Fibroblast of mammary gland (primary cell): Measurements from ENCODE around the gene BTBD16.

Source experiments
- DNase-seq: peaks from one replicate; pipeline ENCODE4 v3.0.0-alpha.2; 2010; ENCODE audit warnings: low read depth
- H3K4me3 ChIP-seq: 2 replicates; pipeline ENCODE4 v1.5.1; 2011; ENCODE audit warnings: low read depth, mild to moderate bottlenecking, low read length, moderate library complexity; ENCODE audit not compliant: control insufficient read depth
- CTCF ChIP-seq: conservative IDR thresholded peaks from 2 replicates; pipeline ENCODE4 v1.5.1; 2011; ENCODE audit warnings: low read depth, low read length, inconsistent platforms; ENCODE audit not compliant: control insufficient read depth, insufficient read depth

BTBD16 gene

DNA sequence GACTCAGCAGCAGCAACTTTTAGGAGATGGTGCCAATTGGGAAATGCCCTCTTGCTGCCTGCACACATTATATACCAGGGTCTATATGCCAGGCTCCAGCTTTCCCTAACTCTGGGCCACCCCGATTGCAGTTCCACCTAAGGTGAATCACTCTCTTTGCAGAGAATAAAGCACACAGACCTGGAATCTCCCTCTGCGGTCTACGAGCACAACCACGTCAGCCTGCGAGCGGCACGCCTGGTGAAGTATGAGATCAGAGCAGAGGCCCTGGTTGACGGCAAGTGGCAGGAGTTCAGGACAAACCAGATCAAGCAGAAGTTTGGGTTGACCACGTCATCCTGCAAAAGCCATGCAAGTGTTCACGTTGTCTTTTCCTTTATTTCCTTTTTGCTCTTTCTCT lies 65.2 kb downstream of the BTBD16 start:
- no peak for DNase-seq
- TF ChIP-seq CTCF: no peak

GRCh38 chr10:122336961-122337360 lies 65.9 kb downstream of the BTBD16 start:
- DNase-seq: no peak
- no peak overlapping the region for H3K4me3 ChIP-seq
- TF ChIP-seq CTCF: no peak

More for the DNA sequence above, 65.2 kb downstream of the BTBD16 start:
- no peak overlapping the region for H3K4me3 ChIP-seq

GRCh38 chr10:122338609-122339441 lies 67.7 kb downstream of the BTBD16 start:
- DNase-seq: no peak
- no peak for TF ChIP-seq CTCF
- H3K4me3 ChIP-seq: no peak overlapping the region

GRCh38 chr10:122341141-122341810 lies 70.2 kb downstream of the BTBD16 start:
- DNase-seq: peak; percentile 11
- no peak overlapping the region for H3K4me3 ChIP-seq
- no peak for TF ChIP-seq CTCF

DNA sequence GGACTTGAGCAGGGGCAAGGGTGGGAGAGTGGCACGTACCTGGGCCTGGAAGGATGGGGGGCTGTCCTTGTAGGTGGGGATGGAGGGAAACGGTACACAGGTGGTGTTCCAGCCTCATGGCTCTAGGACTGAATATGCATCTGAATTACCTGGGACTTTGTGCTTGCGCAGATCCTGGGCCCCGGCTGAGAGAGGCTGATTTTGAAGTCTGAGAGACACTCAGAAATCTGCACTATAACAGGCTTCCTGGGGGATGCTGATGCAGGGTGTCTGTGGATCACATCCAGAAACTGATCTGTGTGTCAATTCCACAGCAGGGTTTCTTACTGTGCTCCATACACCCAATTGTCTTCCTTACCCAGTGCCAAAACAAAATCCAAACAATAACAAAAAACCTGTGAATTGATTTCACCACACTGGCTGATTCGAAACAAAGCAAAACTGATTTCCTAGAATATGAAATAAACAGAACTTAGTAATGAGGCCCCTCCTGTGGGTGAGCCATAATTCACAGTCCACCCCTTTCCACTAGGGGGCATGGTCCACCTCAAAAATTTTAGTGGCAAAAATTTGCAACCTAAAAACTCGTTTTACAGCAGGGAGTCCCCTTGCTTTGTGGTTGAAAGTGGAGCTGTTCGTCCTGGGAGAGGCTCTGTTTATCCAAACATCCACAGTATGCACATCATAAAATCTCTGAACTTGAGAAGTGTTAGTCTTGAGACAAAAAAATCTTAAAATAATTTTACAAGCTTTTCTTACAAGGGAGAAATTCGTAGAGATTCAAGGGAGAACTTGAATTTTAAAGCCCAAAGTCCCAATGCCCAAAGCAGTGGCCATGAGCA lies 71.4 kb downstream of the BTBD16 start:
- TF ChIP-seq CTCF: peak; percentile 81
- no peak overlapping the region for H3K4me3 ChIP-seq
- DNase-seq: peak; percentile 68

DNA sequence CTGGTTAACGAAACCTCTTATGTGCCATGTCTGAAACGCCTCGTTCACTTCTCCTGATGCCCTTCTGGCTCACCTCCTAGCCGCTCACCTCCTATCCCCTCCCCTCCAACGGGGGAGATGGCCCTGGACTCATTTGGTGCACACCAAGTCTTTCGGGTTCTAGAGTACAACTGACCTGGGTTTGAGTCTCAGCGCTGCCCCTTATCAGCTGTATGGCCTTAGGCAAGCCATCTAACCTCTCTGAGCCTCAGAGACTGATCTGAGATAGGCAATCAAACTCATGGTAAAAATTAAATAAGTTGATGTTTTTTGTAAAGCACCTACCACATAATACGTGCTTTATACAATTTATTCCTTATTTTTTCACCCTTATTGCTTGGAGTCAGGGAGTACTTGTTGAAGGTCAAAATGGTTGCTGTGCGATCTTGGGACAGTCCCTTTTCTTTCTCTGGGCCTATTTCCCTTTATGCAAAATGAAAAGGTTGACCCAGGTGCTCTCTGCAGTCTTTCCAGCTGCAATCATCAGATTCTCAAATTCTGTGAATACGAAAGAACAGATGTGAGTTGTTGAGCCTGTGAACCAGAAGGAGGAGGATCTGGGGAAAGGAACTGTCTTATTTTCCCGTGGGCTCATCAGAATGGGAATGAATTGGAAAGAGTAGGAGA lies 72.2 kb downstream of the BTBD16 start:
- DNase-seq: no peak
- no peak overlapping the region for H3K4me3 ChIP-seq
- TF ChIP-seq CTCF: no peak
